ENCODE results near the gene C1QTNF6.

C1QTNF6 gene

DNA sequence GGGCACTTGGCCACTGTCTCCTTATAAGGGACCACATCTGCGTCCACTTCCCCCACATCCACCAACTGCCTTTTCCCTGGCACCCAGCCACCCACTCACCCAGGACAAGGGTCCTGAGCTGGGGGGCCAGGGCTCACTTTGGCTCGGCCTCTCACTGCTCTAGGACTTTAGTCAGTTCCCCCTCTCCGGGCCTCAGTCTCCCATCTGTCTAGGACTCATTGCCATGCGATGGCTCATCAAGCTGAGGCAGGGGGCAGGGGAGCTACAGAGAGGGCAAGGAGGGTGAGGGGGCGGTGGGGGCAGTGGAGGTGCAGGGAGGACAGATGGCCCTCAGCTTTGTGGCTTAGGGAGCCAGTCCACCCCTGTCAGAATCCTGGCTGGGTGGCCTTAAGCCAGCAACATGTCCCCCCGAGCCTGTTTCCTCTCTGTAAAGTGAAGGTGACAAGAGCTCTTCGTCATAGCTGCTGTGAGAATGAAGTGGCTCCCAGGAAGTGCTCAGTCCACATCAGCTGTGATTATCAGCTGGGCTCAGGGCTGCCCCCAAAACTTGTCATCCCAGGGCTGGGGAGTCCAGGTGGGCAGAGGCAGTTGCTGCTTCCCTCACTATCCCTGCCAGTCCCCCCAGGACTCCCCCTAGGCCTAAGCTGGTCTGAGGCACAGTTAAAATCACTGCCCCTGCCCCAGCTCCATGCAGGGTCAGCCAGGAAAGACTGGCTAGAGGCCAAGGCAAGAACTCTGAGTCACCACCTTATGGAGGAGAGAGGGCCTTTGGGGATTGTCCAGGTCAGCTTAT lies 41.2 kb upstream of the C1QTNF6 start:
- H3K4me3 Mint-ChIP-seq, result peak overlapping the region; percentile 82 to 83
- no peaks in the 10 kb centered on the region for H3K9me3 Mint-ChIP-seq
- H3K4me1 Mint-ChIP-seq (ENCODE audit: low read depth in 2 of 2), result peaks cover 83 to 84% of the 10 kb centered on the region in 2 donors
- no peak for DNase-seq
- ATAC-seq (replicated peaks), result peak; percentile 32
- peak overlapping the region; percentile 98 to 99 for H3K27ac Mint-ChIP-seq
- peaks cover 80% of the 10 kb centered on the region for H3K36me3 Mint-ChIP-seq (ENCODE audit: insufficient read depth)
- H3K27me3 Mint-ChIP-seq, result no peaks in the 10 kb centered on the region

DNA sequence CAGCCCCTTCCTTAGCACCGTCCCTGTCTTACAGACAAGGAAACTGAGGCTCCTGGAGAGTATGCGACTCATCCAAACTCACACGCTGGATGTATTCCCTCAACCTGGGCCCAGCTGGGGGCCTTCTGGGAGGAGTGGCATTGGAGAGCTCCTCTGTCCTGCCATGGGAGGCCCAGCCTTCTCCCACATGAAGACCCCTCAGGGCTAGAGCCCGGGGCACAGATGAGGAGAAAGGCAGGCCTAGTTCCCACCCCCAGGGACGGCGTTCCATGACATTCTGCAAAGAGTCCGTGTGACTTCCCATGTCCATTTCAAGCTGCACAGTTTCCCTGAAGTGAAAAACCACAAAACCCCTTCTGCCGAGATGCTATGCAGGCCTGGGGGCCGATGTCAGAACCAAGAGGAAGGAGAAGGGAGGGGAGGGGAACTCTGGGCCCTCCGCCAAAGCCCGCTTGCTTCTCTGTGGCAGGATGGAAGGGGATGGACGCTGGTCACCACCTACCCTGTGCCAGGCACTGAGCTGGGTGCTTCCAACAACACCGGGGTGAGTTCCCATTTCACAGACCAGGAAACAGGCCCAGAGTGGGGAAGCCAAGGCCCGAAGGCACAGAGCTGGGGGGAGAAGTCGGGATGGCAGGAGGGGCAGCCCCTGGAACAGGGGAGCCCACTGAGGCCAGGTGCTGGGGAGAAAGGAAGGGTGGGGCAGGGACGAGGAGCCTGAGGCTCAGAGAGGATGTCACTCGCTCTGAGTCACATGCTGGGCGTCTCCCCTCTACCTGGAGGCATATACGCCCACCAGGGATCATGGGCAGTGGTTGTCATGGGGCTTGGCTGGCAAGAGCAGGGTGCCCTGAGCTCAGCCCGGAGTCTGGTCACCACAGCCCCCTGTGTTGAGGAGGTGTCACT lies 40.3 kb upstream of the C1QTNF6 start:
- H3K9me3 Mint-ChIP-seq, result no peaks in the 10 kb centered on the region
- peak overlapping the region; percentile 82 to 83 for H3K4me3 Mint-ChIP-seq
- H3K27me3 Mint-ChIP-seq, result no peaks in the 10 kb centered on the region
- H3K36me3 Mint-ChIP-seq (ENCODE audit: insufficient read depth), result peaks cover 80% of the 10 kb centered on the region
- peaks cover 83 to 84% of the 10 kb centered on the region in 2 donors for H3K4me1 Mint-ChIP-seq (ENCODE audit: low read depth in 2 of 2)
- ATAC-seq (replicated peaks) (no peak), DNase-seq (no peak)
- peak overlapping the region; percentile 98 to 99 for H3K27ac Mint-ChIP-seq

DNA sequence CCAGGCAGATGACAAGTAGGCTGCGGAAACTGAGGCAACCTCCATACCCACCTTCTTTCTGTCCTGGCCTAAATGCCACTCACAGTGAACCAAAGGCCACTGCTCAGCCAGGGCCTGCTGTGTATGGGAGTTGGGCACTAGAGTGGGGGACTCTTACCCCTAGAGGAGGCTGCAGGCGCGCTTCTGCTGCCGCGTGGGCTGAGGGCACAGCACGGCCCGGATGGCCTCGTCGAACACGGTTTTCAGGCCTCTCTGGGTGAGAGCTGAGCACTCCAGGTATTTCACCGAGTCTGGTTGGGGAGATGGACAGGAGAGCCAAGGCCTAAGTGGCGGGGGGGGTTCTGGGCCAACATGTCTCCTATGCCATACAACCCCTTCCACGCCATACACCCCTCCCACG lies 38.5 kb upstream of the C1QTNF6 start:
- DNase-seq (no peak), ATAC-seq (replicated peaks) (no peak)
- Mint-ChIP-seq H3K4me3 (no peak overlapping the region), H3K4me1 (ENCODE audit: low read depth in 2 of 2) (peaks cover 86 to 87% of the 10 kb centered on the region in 2 donors), H3K27me3 (no peaks in the 10 kb centered on the region), H3K36me3 (ENCODE audit: insufficient read depth) (peaks cover 74% of the 10 kb centered on the region), H3K27ac (peak overlapping the region in 1 of 2 donors; percentile 30), H3K9me3 (no peaks in the 10 kb centered on the region)

DNA sequence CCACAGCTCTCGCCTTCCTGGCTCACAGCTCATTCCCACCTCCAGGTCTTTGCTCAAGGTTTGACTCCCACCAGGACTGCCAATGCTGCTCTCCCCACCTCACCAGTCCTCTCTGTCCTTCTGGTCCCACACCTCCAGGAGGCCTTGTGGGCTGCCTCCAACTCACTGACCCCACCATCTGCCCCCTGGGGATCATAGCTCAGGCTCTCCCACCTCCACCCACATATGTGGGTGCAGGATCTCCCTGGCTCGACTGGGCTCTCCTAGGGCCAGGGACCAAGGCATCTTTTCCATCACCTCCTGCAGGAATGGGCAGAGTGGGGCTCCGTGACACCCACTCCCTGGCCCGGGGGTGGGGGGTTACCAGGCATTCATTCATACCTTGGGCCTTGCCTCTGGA lies 38.0 kb upstream of the C1QTNF6 start:
- H3K4me3 Mint-ChIP-seq, result no peak overlapping the region
- H3K9me3 Mint-ChIP-seq, result no peaks in the 10 kb centered on the region
- H3K4me1 Mint-ChIP-seq (ENCODE audit: low read depth in 2 of 2), result peaks cover 86 to 87% of the 10 kb centered on the region in 2 donors
- H3K36me3 Mint-ChIP-seq (ENCODE audit: insufficient read depth), result peaks cover 69% of the 10 kb centered on the region
- ATAC-seq (replicated peaks), result no peak
- H3K27me3 Mint-ChIP-seq, result no peaks in the 10 kb centered on the region
- peak overlapping the region; percentile 30 to 77 for H3K27ac Mint-ChIP-seq
- no peak for DNase-seq

DNA sequence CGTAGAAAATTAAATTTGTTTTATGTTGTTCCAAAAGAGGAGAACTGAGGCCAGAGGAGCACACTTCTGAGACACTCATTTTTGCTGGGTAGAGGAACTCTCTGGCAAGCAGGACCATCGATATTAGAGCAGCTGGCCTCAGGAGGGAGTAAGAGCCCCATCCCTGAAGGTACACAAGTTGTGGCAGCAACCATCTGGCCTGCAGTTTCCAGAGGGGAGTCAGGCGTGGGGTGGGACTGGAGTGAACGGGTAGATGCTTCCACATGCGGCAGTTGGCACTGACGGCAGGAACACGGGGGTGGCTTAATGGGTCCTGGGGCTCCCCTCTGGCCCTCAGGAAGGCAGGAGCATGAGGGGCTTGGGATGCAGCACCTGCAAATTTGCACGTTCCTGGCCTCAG lies 37.4 kb upstream of the C1QTNF6 start:
- no peak for DNase-seq
- ATAC-seq (replicated peaks), result no peak
- Mint-ChIP-seq H3K27ac (peak overlapping the region; percentile 30 to 77), H3K36me3 (ENCODE audit: insufficient read depth) (peaks cover 63% of the 10 kb centered on the region), H3K9me3 (no peaks in the 10 kb centered on the region), H3K27me3 (no peaks in the 10 kb centered on the region), H3K4me3 (peak overlapping the region in 1 of 2 donors; percentile 8), H3K4me1 (ENCODE audit: low read depth in 2 of 2) (peaks cover 85 to 87% of the 10 kb centered on the region in 2 donors)

DNA sequence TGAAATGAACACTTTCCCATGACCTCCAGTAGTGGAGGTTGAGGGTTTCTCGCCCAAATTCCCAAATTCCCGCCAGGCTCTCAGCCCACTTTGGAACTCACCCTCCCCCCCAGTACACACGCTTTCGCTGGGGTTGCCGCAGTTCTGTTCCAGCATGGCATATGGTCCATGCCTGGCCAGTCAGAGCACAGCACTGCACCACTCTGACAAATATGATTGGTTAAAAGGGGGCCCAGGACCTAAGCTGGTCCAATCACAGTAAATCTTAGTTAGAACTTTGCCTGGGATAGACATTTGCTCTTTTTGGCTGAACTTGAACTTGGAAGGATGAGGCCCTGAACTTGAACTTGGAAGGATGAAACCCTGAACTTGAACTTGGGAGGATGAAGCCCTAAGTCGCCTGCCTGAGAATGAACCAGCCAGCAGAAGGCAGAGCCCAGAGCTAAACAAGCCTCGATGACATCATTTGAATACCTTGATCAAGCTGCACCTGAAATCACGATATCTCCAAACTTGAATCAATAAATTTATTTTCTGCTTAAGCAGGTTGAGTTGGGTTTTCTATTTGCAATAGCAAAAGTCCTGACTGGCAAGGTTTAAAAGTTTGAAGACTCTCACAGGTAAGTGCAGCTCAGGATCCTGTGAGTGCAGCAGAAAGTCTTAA lies 36.8 kb upstream of the C1QTNF6 start:
- Mint-ChIP-seq H3K36me3 (ENCODE audit: insufficient read depth) (peaks cover 57% of the 10 kb centered on the region), H3K27ac (peak overlapping the region; percentile 77 to 82), H3K4me1 (ENCODE audit: low read depth in 2 of 2) (peaks cover 84 to 86% of the 10 kb centered on the region in 2 donors), H3K4me3 (no peak overlapping the region), H3K9me3 (no peaks in the 10 kb centered on the region), H3K27me3 (no peaks in the 10 kb centered on the region)
- no peak for DNase-seq
- no peak for ATAC-seq (replicated peaks)

DNA sequence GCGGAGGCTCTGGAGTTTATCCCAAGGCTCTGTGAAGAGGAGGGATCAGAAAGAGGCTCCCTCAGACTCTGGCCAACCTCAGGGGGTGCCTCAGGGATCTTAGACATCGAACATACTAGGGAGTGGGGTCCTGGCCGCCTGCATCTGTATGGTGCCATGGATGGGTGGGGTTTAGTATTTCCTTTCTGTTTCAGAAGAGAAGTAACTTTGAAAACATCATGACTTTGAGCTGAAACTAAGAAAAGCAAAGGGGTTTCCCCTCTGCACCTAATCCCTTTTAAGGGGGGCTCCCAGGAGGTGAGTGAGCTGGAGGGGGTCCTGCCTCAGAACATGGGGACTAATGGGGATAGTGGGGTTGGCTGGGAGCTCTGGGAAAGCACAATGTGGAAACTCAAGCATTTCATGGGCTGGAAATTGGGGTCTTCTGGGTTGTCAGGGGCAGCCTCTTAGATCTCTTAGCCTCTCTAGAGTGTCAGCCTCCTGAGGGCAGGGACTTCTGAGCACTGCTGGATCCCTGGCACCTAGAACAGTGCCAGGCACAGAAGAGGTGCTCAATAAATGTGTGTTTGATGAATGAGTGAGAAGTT lies 36.0 kb upstream of the C1QTNF6 start:
- Mint-ChIP-seq H3K27ac (peak overlapping the region; percentile 77 to 82), H3K9me3 (no peaks in the 10 kb centered on the region), H3K36me3 (ENCODE audit: insufficient read depth) (peaks cover 56% of the 10 kb centered on the region), H3K4me1 (ENCODE audit: low read depth in 2 of 2) (peaks cover 84 to 86% of the 10 kb centered on the region in 2 donors), H3K27me3 (no peaks in the 10 kb centered on the region), H3K4me3 (peak overlapping the region; percentile 52 to 63)
- ATAC-seq (replicated peaks) (no peak), DNase-seq (no peak)

DNA sequence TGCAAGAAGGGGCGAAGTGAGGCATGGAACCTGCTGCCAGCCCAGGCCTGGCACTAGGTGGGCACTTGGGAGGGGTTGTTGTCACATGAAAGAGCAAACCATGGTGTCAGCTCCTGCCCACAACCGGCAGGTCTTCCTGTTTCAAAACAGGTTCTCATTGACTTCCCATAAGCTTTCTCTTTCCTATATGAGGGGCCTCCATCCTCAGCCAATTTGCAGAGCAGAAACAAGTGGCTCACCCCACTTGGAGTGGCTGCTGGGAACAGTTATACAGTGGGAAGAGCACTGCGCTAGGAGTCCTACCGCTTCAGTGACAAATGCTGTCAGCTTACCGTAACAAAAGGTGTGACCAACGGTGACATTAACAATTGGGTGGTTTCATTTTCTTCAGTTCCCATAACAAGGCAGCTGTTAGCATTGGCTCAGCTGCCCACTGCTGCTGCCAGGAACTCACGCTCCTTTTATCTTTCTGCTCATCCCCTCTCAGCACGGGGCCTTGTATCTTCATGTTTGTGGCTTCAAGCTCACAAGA lies 34.5 kb upstream of the C1QTNF6 start:
- Mint-ChIP-seq H3K27me3 (no peaks in the 10 kb centered on the region), H3K9me3 (no peaks in the 10 kb centered on the region), H3K4me3 (peak overlapping the region; percentile 52 to 63), H3K4me1 (ENCODE audit: low read depth in 2 of 2) (peaks cover 85% of the 10 kb centered on the region in 2 donors), H3K27ac (peak overlapping the region; percentile 77 to 82), H3K36me3 (ENCODE audit: insufficient read depth) (peaks cover 47% of the 10 kb centered on the region)
- peak; percentile 57 for ATAC-seq (replicated peaks)
- peak in 2 of 3 experiments; percentile 55 for DNase-seq

DNA sequence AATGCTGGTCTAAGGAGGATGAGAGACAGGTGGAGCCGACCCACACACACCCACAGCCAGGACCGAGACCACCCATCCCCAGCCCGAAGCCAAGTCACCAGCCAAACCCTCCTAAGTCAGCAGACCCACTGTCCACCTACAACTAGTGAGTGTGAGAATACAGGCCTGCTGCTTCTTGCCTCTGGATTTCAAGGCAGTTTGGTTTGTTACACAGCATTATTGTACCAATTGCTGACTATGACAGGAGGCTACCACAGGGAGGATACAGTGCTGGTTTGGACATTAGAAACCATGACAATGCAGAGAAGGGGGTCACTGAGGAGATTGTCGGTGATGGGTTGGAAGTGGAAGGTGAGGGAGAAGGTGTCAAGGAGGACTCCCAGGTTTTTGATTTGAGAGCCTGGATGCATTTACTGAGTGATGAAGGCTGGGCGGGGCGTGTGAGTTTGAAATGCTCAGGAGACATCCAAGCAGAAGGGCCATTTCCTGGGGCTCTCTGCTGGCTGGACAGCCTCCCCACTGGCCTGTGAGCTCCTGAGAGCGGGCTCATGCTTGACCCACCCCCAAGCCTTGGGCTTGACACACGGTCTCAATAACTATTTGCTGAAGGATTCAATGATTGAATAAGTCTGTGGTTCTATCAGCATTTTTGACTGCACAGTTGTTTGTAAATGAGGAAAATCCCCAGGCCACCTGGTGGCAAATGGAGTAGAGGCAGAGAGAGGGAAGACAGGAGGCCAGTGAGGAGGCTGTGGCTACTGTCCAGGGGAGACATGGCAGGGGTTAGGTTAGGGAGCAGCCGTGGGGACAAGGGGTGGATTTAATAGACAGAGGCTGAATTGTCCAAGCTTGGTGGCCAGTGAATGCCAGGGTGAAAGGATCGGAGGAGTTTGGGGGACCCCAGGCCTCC lies 33.6 kb upstream of the C1QTNF6 start:
- ATAC-seq (replicated peaks), result no peak
- H3K36me3 Mint-ChIP-seq (ENCODE audit: insufficient read depth), result peaks cover 47% of the 10 kb centered on the region
- no peaks in the 10 kb centered on the region for H3K9me3 Mint-ChIP-seq
- no peak for DNase-seq
- H3K4me3 Mint-ChIP-seq, result peak overlapping the region; percentile 52 to 63
- no peaks in the 10 kb centered on the region for H3K27me3 Mint-ChIP-seq
- H3K4me1 Mint-ChIP-seq (ENCODE audit: low read depth in 2 of 2), result peaks cover 85 to 87% of the 10 kb centered on the region in 2 donors
- peak overlapping the region; percentile 77 to 82 for H3K27ac Mint-ChIP-seq

DNA sequence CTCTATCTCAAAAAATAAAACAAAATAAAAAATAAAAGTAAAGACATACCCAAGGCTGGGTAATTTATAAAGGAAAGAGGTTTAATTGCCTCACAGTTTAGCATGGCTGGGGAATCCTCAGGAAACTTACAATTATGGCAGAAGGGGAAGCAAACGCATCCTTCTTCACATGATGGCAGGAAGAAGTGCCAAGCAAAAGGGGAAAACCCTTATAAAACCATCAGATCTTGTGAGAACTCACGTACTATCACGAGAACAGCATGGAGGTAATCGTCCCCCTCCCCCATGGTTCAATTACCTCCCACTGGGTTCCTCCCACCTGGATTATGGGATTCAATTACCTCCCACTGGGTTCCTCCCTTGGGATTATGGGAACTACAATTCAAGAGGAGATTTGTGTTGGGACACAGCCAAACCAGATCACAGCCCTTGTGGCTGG lies 32.5 kb upstream of the C1QTNF6 start:
- peaks cover 41% of the 10 kb centered on the region for H3K36me3 Mint-ChIP-seq (ENCODE audit: insufficient read depth)
- no peaks in the 10 kb centered on the region for H3K27me3 Mint-ChIP-seq
- no peaks in the 10 kb centered on the region for H3K9me3 Mint-ChIP-seq
- H3K4me1 Mint-ChIP-seq (ENCODE audit: low read depth in 2 of 2), result peaks cover 75 to 76% of the 10 kb centered on the region in 2 donors
- DNase-seq, result no peak
- peak overlapping the region; percentile 77 to 92 for H3K27ac Mint-ChIP-seq
- ATAC-seq (replicated peaks), result no peak
- peak overlapping the region; percentile 42 to 52 for H3K4me3 Mint-ChIP-seq

DNA sequence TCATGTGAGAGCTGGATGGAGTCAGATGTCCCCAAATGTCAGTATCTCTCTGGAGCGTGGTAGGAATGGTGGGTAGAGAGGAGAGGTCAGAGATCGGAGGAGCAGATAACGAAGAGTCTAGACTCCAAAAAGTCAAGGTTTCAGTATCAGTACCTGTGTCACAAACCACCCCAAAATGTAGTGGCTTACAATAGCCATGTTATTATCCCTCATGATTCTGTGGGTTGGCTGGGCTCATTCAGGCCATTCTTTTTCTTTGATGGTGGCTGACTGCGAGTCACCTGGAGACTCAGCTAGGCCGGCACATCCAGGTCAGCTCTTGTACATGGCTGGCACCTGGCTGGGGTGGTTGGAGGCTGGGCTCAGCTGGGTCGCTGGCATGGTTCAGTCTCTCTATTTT lies 31.5 kb upstream of the C1QTNF6 start:
- H3K36me3 Mint-ChIP-seq (ENCODE audit: insufficient read depth), result peaks cover 31% of the 10 kb centered on the region
- H3K4me3 Mint-ChIP-seq, result peak overlapping the region; percentile 52 to 62
- H3K4me1 Mint-ChIP-seq (ENCODE audit: low read depth in 2 of 2), result peaks cover 65 to 66% of the 10 kb centered on the region in 2 donors
- H3K27me3 Mint-ChIP-seq, result no peaks in the 10 kb centered on the region
- no peak for DNase-seq
- ATAC-seq (replicated peaks), result no peak
- no peaks in the 10 kb centered on the region for H3K9me3 Mint-ChIP-seq
- H3K27ac Mint-ChIP-seq, result peak overlapping the region; percentile 77 to 92
